GM10248 (cell line): ENCODE measurements around the gene AKR7A2.

Experiments used
- CTCF ChIA-PET: fragments of 300-600 bp; sonication (Branson Sonifier 250); formaldehyde crosslinking; extraction: SDS; loops from one replicate; lab custom pipeline; 2021; ENCODE audit warnings: antibody characterized with exemption; lab: Yijun Ruan, JAX
- POLR2A ChIA-PET: fragments of 350-650 bp; sonication (Branson Sonifier 250); formaldehyde crosslinking; extraction: SDS; loops from one replicate; lab custom pipeline; 2020; ENCODE audit warnings: antibody characterized with exemption; lab: Yijun Ruan, JAX
- DNase-seq: peaks from one replicate; pipeline ENCODE4 v3.0.0; 2012; ENCODE audit errors: extremely low spot score
- CTCF ChIP-seq: IDR thresholded peaks from 2 replicates; pipeline ENCODE4 v1.5.1; 2012; ENCODE audit warnings: mild to moderate bottlenecking, low read depth; ENCODE audit errors: extremely low read depth, missing control alignments, control extremely low read depth

The AKR7A2 gene

GRCh38 chr1:19350566-19350965, 38.6 kb upstream of the AKR7A2 start:
- no peak for DNase-seq
- no peak for TF ChIP-seq CTCF
- ChIA-PET CTCF (interaction anchor here (1.7 to 2.0 kb wide), 2 partner anchors 9 to 300 kb away, joined by 4 to 7 read pairs; no protein-coding TSS in a partner anchor), POLR2A (no interaction called here)

- ChIA-PET CTCF (interaction anchor here (1.2 to 1.7 kb wide), 2 partner anchors 11 to 301 kb away, joined by 3 to 4 read pairs; no protein-coding TSS in a partner anchor), POLR2A (no interaction called here)
Measured at GRCh38 chr1:19349999-19350398, 38.1 kb upstream of the AKR7A2 start.

GRCh38 chr1:19348441-19349198, 36.7 kb upstream of the AKR7A2 start:
- ChIA-PET CTCF (interaction anchor here (0.8 to 2.7 kb wide), 5 partner anchors 8 to 314 kb away, joined by 3 to 11 read pairs (median 3); no protein-coding TSS in a partner anchor), POLR2A (no interaction called here)
- no peak for DNase-seq
- no peak for TF ChIP-seq CTCF

More at GRCh38 chr1:19349999-19350398, 38.1 kb upstream of the AKR7A2 start:
- no peak for DNase-seq
- no peak for TF ChIP-seq CTCF

- ChIA-PET CTCF (interaction anchor here (0.9 to 2.7 kb wide), 4 partner anchors 13 to 314 kb away, joined by 3 to 11 read pairs (median 5); no protein-coding TSS in a partner anchor), POLR2A (no interaction called here)
- TF ChIP-seq CTCF = no peak
- DNase-seq = no peak
Measured at GRCh38 chr1:19347533-19348172, 35.7 kb upstream of the AKR7A2 start.

GRCh38 chr1:19346026-19346425, 34.1 kb upstream of the AKR7A2 start:
- POLR2A ChIA-PET = no interaction called here
- DNase-seq = no peak
- no peak for TF ChIP-seq CTCF
- CTCF ChIA-PET = interaction anchor here (1.4 to 2.7 kb wide), 6 partner anchors 9 to 315 kb away, joined by 3 to 11 read pairs (median 6); no protein-coding TSS in a partner anchor

- CTCF ChIA-PET = interaction anchor here (0.9 to 4.8 kb wide), 9 partner anchors 9 to 317 kb away, joined by 3 to 24 read pairs (median 3); no protein-coding TSS in a partner anchor
- POLR2A ChIA-PET = no interaction called here
- no peak for DNase-seq
- TF ChIP-seq CTCF = no peak
Measured at GRCh38 chr1:19345391-19345790, 33.4 kb upstream of the AKR7A2 start.
